ENCODE results near the gene ZNF468. TPM values are rescaled to one million over a fixed set of nuclear protein-coding genes. Genes with fewer than 3 reads are reported as not detected.
"Not testable (repeated sequence)": the region's sequence is repeated elsewhere in the genome, so short reads cannot be mapped to it uniquely, and the experiment has no call there.

The ZNF468 gene
- total and polyA plus RNA-seq, 2 experiments from 2014 or later, result 14.0 to 23.0 TPM

DNA sequence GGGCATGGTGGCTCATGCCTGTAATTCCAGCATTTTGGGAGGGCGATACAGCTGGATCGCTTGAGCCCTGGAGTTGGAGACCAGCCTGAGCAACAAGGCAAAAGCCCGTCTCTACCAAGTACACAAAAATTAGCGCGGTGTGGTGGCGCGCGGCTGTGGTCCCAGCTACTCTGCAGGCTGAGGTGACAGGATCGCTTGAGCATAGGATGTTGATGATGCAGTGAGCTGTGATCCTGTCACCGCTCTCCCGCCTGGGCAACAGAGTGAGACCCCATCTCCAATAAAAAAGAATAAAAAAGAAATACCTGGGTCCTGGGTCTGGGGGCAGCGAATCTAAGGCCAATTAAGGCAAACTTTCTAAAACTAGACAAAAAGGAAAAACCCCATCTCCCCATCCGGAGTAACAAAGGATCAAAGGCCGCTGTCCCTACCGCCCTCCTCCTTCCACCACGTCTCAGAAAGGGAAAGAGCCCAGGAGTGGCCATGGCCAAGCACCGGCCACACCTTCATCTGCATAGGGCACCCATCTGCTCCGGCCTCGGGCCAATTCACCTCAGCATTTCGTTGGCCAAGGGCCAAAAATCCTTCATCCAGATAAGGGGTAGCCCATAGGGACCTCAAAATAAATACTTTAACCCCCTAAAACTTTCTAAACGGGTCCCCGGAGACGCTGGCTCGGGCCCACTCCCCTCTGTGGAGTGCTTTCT, 39.2 kb upstream of the ZNF468 start:
- DNase-seq (ENCODE audit: low read depth in 1 of 2, low spot score in 1 of 2), result peak; percentile 21 to 39
- TF ChIP-seq CTCF (IDR thresholded peaks at IDR 0.05; ENCODE audit: low read depth, low read length), result no peak
- Histone ChIP-seq H3K27ac (peak overlapping the region; percentile 98), H3K4me1 (ENCODE audit: low read depth) (peaks cover 4% of the 10 kb centered on the region), H3K27me3 (no peaks in the 10 kb centered on the region), H3K9me3 (ENCODE audit: low read depth) (no peaks in the 10 kb centered on the region), H3K36me3 (no peaks in the 10 kb centered on the region), H3K4me3 (peak overlapping the region; percentile 73)

GRCh38 chr19:52891336-52891735, 33.9 kb upstream of the ZNF468 start:
- no peak overlapping the region for H3K27ac ChIP-seq
- no peak for DNase-seq (ENCODE audit: low read depth in 1 of 2, low spot score in 1 of 2)
- peaks cover 3% of the 10 kb centered on the region for H3K4me1 ChIP-seq (ENCODE audit: low read depth)
- no peaks in the 10 kb centered on the region for H3K27me3 ChIP-seq
- no peak overlapping the region for H3K4me3 ChIP-seq
- H3K36me3 ChIP-seq, result peaks cover 24% of the 10 kb centered on the region
- no peaks in the 10 kb centered on the region for H3K9me3 ChIP-seq (ENCODE audit: low read depth)
- no peak for TF ChIP-seq CTCF (IDR thresholded peaks at IDR 0.05; ENCODE audit: low read depth, low read length)

DNA sequence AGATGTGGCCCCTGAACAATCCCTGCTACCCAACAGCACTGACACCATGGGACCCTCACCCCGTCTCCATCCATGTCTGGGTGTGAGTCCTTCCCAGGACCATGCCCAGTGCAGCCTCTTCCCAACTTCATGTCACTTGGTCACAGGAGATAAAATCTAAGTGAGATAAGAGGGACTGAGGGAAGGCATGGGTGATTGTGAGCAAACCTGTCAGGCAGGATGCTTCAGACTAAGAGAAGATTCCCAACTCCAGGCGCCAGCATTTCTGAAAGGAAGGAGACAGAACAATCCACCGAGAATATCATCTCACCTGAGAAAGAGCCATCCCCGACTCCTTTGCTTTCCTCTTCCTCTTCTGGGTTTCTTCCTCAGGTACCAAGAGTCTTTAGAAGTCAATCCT, 32.5 kb upstream of the ZNF468 start:
- Histone ChIP-seq H3K9me3 (ENCODE audit: low read depth) (no peaks in the 10 kb centered on the region), H3K4me3 (no peak overlapping the region), H3K27me3 (no peaks in the 10 kb centered on the region), H3K36me3 (peaks cover 32% of the 10 kb centered on the region), H3K27ac (no peak overlapping the region), H3K4me1 (ENCODE audit: low read depth) (no peaks in the 10 kb centered on the region)
- no peak for DNase-seq (ENCODE audit: low read depth in 1 of 2, low spot score in 1 of 2)
- TF ChIP-seq CTCF (IDR thresholded peaks at IDR 0.05; ENCODE audit: low read depth, low read length), result no peak

DNA sequence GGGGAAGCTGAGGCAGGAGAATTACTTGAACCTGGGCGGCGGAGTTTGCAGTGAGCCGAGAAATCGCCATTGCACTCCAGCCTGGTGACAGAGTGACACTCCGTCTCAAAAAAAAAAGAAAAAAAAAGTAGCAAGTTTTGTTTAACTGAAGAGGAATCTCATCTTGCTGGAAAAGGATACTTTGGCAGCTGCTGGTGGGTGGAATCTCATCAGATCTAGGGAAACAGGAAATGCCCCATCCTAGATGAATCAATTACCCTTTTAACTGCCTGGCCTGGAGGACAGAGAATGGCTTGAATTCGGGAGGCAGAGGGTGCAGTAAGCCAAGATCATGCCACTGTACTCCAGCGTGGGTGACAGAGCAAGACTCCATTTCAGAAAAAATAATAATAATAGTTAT, 31.7 kb upstream of the ZNF468 start:
- no peak for DNase-seq (ENCODE audit: low read depth in 1 of 2, low spot score in 1 of 2)
- no peak for TF ChIP-seq CTCF (IDR thresholded peaks at IDR 0.05; ENCODE audit: low read depth, low read length)
- H3K27ac ChIP-seq, result no peak overlapping the region
- H3K27me3 ChIP-seq, result no peaks in the 10 kb centered on the region
- no peaks in the 10 kb centered on the region for H3K4me1 ChIP-seq (ENCODE audit: low read depth)
- H3K36me3 ChIP-seq, result peaks cover 41% of the 10 kb centered on the region
- no peak overlapping the region for H3K4me3 ChIP-seq
- H3K9me3 ChIP-seq (ENCODE audit: low read depth), result no peaks in the 10 kb centered on the region

GRCh38 chr19:52880895-52881389, 23.5 kb upstream of the ZNF468 start:
- DNase-seq (ENCODE audit: low read depth in 1 of 2, low spot score in 1 of 2), result no peak
- no peak for TF ChIP-seq CTCF (IDR thresholded peaks at IDR 0.05; ENCODE audit: low read depth, low read length)
- Histone ChIP-seq H3K27me3 (no peaks in the 10 kb centered on the region), H3K4me3 (no peak overlapping the region), H3K36me3 (peaks cover 68% of the 10 kb centered on the region), H3K27ac (no peak overlapping the region), H3K9me3 (ENCODE audit: low read depth) (peaks cover 3% of the 10 kb centered on the region), H3K4me1 (ENCODE audit: low read depth) (no peaks in the 10 kb centered on the region)

- H3K9me3 ChIP-seq (ENCODE audit: low read depth); H3K4me3 ChIP-seq; H3K27me3 ChIP-seq; H3K4me1 ChIP-seq (ENCODE audit: low read depth); H3K36me3 ChIP-seq; DNase-seq (ENCODE audit: low read depth in 1 of 2, low spot score in 1 of 2): not testable (repeated sequence)
- H3K27ac ChIP-seq, result peak overlapping the region; percentile 12
These were observed 15.6 kb upstream of the ZNF468 start for GRCh38 chr19:52872996-52873395.

Data from cardiac muscle cell (in vitro differentiated cells and primary cell).